Large intestine (tissue), 3 donors: ENCODE data around the gene GGNBP2. TPM values are rescaled to one million over a fixed set of nuclear protein-coding genes. Genes with fewer than 3 reads are reported as not detected.

Source experiments
- DNase-seq, 2 donors: peaks; one replicate each; pipeline versions ENCODE4 v3.0.0 to v3.0.0-alpha.2; 2013
- H3K27ac ChIP-seq: one replicate; pipeline ENCODE4 v1.5.1; 2013; ENCODE audit warnings: low read length
- H3K27me3 ChIP-seq: 2 replicates; pipeline ENCODE4 v1.6.1; 2013; ENCODE audit warnings: low read length; ENCODE audit not compliant: control insufficient read depth, insufficient read depth
- H3K36me3 ChIP-seq: 2 replicates; pipeline ENCODE4 v1.6.1; 2013; ENCODE audit warnings: low read length; ENCODE audit not compliant: control insufficient read depth, insufficient read depth
- H3K4me1 ChIP-seq: one replicate; pipeline ENCODE4 v1.6.1; 2013; ENCODE audit warnings: low read length; ENCODE audit not compliant: control insufficient read depth, insufficient read depth
- H3K4me3 ChIP-seq: one replicate; pipeline ENCODE4 v1.5.1; 2013; ENCODE audit warnings: low read length
- H3K9me3 ChIP-seq: one replicate; pipeline ENCODE4 v1.6.1; 2013; ENCODE audit warnings: mild to moderate bottlenecking, low read depth, low read length, moderate library complexity; ENCODE audit not compliant: control insufficient read depth
- WGBS: methylation state at CpG from one replicate; pipeline ENCODE4 v1.1.5; 2013; ENCODE audit warnings: low lambda C conversion rate; ENCODE audit not compliant: insufficient coverage; 5-methylcytosine and 5-hydroxymethylcytosine counted together
- polyA plus RNA-seq: library from polyadenylated mRNA; unstranded; fragments of 120-200 nt; gene quantifications from one replicate; pipeline ENCODE4 v1.2.1, GENCODE V29; 2013

GGNBP2 gene
- polyA plus RNA-seq, 1 donor: 115 TPM

- no peaks in the 10 kb centered on the region for H3K27me3 ChIP-seq
- no peaks in the 10 kb centered on the region for H3K9me3 ChIP-seq
- no CpG with 5 or more reads among the region's 87 CpGs for WGBS
- DNase-seq: peak; percentile 75 to 87
- peaks cover 35% of the 10 kb centered on the region for H3K4me1 ChIP-seq
- peak within 1 kb of the TSS; percentile 98 for H3K27ac ChIP-seq
- peaks cover 42% of the 10 kb centered on the region for H3K36me3 ChIP-seq
- H3K4me3 ChIP-seq: peak within 1 kb of the TSS; percentile 90
Observed at GRCh38 chr17:36591434-36592315, 47.0 kb downstream of the GGNBP2 start, which contains the start of gene DHRS11. TSS of gene DHRS11 (plus strand) at chr17:36591879. CDS start at chr17:36592010, 131 bp downstream.

- no peak for DNase-seq
- peak overlapping the region; percentile 98 for H3K27ac ChIP-seq
- no peaks in the 10 kb centered on the region for H3K9me3 ChIP-seq
Observed at GRCh38 chr17:36592316-36592715, 47.6 kb downstream of the GGNBP2 start.

GRCh38 chr17:36592716-36593321, 48.1 kb downstream of the GGNBP2 start:
- Histone ChIP-seq H3K36me3 (peaks cover 40% of the 10 kb centered on the region), H3K27me3 (no peaks in the 10 kb centered on the region), H3K4me1 (peaks cover 45% of the 10 kb centered on the region), H3K4me3 (peak overlapping the region; percentile 90), H3K9me3 (no peaks in the 10 kb centered on the region), H3K27ac (peak overlapping the region; percentile 98)
- DNase-seq: peak; percentile 95 to 98
- no CpG with 5 or more reads among the region's 4 CpGs for WGBS

More at GRCh38 chr17:36592316-36592715, 47.6 kb downstream of the GGNBP2 start:
- H3K27me3 ChIP-seq: no peaks in the 10 kb centered on the region
- WGBS: no CpG with 5 or more reads among the region's 20 CpGs
- H3K4me3 ChIP-seq: peak overlapping the region; percentile 90
- H3K36me3 ChIP-seq: peaks cover 40% of the 10 kb centered on the region
- H3K4me1 ChIP-seq: peaks cover 40% of the 10 kb centered on the region

- Histone ChIP-seq H3K27ac (peak overlapping the region; percentile 98), H3K27me3 (no peaks in the 10 kb centered on the region), H3K36me3 (peaks cover 42% of the 10 kb centered on the region), H3K4me1 (peaks cover 55% of the 10 kb centered on the region), H3K9me3 (no peaks in the 10 kb centered on the region), H3K4me3 (peak overlapping the region; percentile 90)
- DNase-seq: peak; percentile 50 to 83
- no CpG with 5 or more reads among the region's 8 CpGs for WGBS
Observed at GRCh38 chr17:36593656-36594316, 49.1 kb downstream of the GGNBP2 start.

GRCh38 chr17:36594626-36595401, 50.1 kb downstream of the GGNBP2 start:
- peaks cover 65% of the 10 kb centered on the region for H3K4me1 ChIP-seq
- peak; percentile 61 to 71 for DNase-seq
- H3K9me3 ChIP-seq: no peaks in the 10 kb centered on the region
- WGBS: no CpG with 5 or more reads among the region's 13 CpGs
- peak overlapping the region; percentile 98 for H3K27ac ChIP-seq
- H3K36me3 ChIP-seq: peaks cover 47% of the 10 kb centered on the region
- H3K27me3 ChIP-seq: no peaks in the 10 kb centered on the region
- H3K4me3 ChIP-seq: no peak overlapping the region

- no peak overlapping the region for H3K4me3 ChIP-seq
- DNase-seq: peak; percentile 87 to 92
- peaks cover 74% of the 10 kb centered on the region for H3K4me1 ChIP-seq
- 40% methylated on average over 1 of the region's 6 CpGs for WGBS
- H3K27me3 ChIP-seq: no peaks in the 10 kb centered on the region
- peak overlapping the region; percentile 84 for H3K27ac ChIP-seq
- peaks cover 48% of the 10 kb centered on the region for H3K36me3 ChIP-seq
- H3K9me3 ChIP-seq: no peaks in the 10 kb centered on the region
Observed at GRCh38 chr17:36597226-36597625, 52.5 kb downstream of the GGNBP2 start.

- Histone ChIP-seq H3K4me3 (no peak overlapping the region), H3K27ac (peak overlapping the region; percentile 84), H3K9me3 (no peaks in the 10 kb centered on the region), H3K27me3 (no peaks in the 10 kb centered on the region), H3K36me3 (peaks cover 48% of the 10 kb centered on the region), H3K4me1 (peaks cover 79% of the 10 kb centered on the region)
- no CpG with 5 or more reads among the region's 11 CpGs for WGBS
- DNase-seq: no peak
Observed at GRCh38 chr17:36597866-36598777, 53.4 kb downstream of the GGNBP2 start.

GRCh38 chr17:36598951-36599401, 54.3 kb downstream of the GGNBP2 start:
- H3K9me3 ChIP-seq: no peaks in the 10 kb centered on the region
- no peak overlapping the region for H3K4me3 ChIP-seq
- peak; percentile 57 to 84 for DNase-seq
- H3K4me1 ChIP-seq: peaks cover 75% of the 10 kb centered on the region
- no peaks in the 10 kb centered on the region for H3K27me3 ChIP-seq
- H3K36me3 ChIP-seq: peaks cover 48% of the 10 kb centered on the region
- WGBS: no CpG with 5 or more reads among the region's 13 CpGs
- peak overlapping the region; percentile 84 for H3K27ac ChIP-seq
